IMR-90 (cell line): Measurements from ENCODE around the gene EGFL7. TPM values are rescaled to one million over a fixed set of nuclear protein-coding genes. Genes with fewer than 3 reads are reported as not detected.

Source experiments
- ATAC-seq: fragments of 200-7000 bp; cut with Tn5 transposase; 2 replicates; pipeline ENCODE4 v1.9.1; 2020; ENCODE audit warnings: low read depth, mild to moderate bottlenecking, moderate library complexity
- BruUV-seq: library from RNA; stranded (reverse); fragments of 400-500 nt; replicated peaks from 2 replicates; lab custom pipeline; 2021; lab: Mats Ljungman, UMichigan
- CTCF ChIA-PET: fragments of 300-600 bp; formaldehyde crosslinking; extraction: SDS; loops from one replicate; lab custom pipeline; 2021; ENCODE audit warnings: antibody characterized with exemption; lab: Yijun Ruan, JAX
- POLR2A ChIA-PET: fragments of 300-600 bp; sonication (Branson Sonifier 250); formaldehyde crosslinking; loops from one replicate; lab custom pipeline; 2022; ENCODE audit warnings: antibody characterized with exemption; ENCODE audit not compliant: unreplicated experiment; lab: Charles Lee
- DNase-seq: peaks from one replicate; pipeline ENCODE4 v3.0.0; 2013
- H2AFZ ChIP-seq: replicated peaks from 2 replicates; pipeline ENCODE3; 2013; ENCODE audit warnings: low read length, mild to moderate bottlenecking; ENCODE audit not compliant: poor library complexity
- H2AK5ac ChIP-seq: 2 replicates; pipeline ENCODE4 v1.6.1; 2013; ENCODE audit warnings: low read depth, low read length, inconsistent platforms
- H2AK9ac ChIP-seq: replicated peaks from 2 replicates; pipeline ENCODE3; 2013; ENCODE audit warnings: mild to moderate bottlenecking, low read depth, low read length, moderate library complexity; ENCODE audit not compliant: poor library complexity
- H2BK120ac ChIP-seq: 2 replicates; pipeline ENCODE4 v1.6.1; 2013; ENCODE audit warnings: low read depth, low read length, inconsistent platforms
- H2BK15ac ChIP-seq: 3 replicates; pipeline ENCODE4 v1.6.1; 2013; ENCODE audit warnings: low read depth, low read length, inconsistent platforms
- H2BK20ac ChIP-seq: 2 replicates; pipeline ENCODE4 v1.6.1; 2013; ENCODE audit warnings: low read depth, mild to moderate bottlenecking, inconsistent platforms, low read length, moderate library complexity
- H2BK5ac ChIP-seq: 2 replicates; pipeline ENCODE4 v1.6.1; 2013; ENCODE audit warnings: mild to moderate bottlenecking, low read depth, low read length, inconsistent platforms; ENCODE audit not compliant: poor library complexity, severe bottlenecking
- H3K14ac ChIP-seq: replicated peaks from 2 replicates; pipeline ENCODE4 v1.6.1; 2013; ENCODE audit warnings: low read depth, low read length, inconsistent platforms
- H3K18ac ChIP-seq: 2 replicates; pipeline ENCODE4 v1.6.1; 2013; ENCODE audit warnings: low read depth, low read length, control low read depth
- H3K23ac ChIP-seq: 2 replicates; pipeline ENCODE4 v1.6.1; 2013; ENCODE audit warnings: low read depth, low read length, inconsistent platforms
- H3K27ac ChIP-seq: 2 replicates; pipeline ENCODE4 v1.5.1; 2013; ENCODE audit warnings: mild to moderate bottlenecking, control low read depth, low read length; ENCODE audit not compliant: insufficient read depth
- H3K27me3 ChIP-seq: 2 replicates; pipeline ENCODE4 v1.6.1; 2013; ENCODE audit warnings: low read length; ENCODE audit not compliant: control insufficient read depth, insufficient read depth
- H3K36me3 ChIP-seq: 2 replicates; pipeline ENCODE4 v1.6.1; 2013; ENCODE audit warnings: low read length, mixed read lengths; ENCODE audit not compliant: control insufficient read depth, insufficient read depth
- H3K4ac ChIP-seq: 2 replicates; pipeline ENCODE4 v1.6.1; 2013; ENCODE audit warnings: low read depth, low read length, inconsistent platforms
- H3K4me1 ChIP-seq: 2 replicates; pipeline ENCODE4 v1.6.1; 2013; ENCODE audit warnings: low read length, mixed read lengths; ENCODE audit not compliant: control insufficient read depth, insufficient read depth
- H3K4me2 ChIP-seq: 2 replicates; pipeline ENCODE4 v1.6.1; 2013; ENCODE audit warnings: low read depth, mild to moderate bottlenecking, control low read depth, low read length, moderate library complexity
- H3K4me3 ChIP-seq: 2 replicates; pipeline ENCODE4 v1.5.1; 2013; ENCODE audit warnings: low read depth, mild to moderate bottlenecking, control low read depth, low read length, moderate library complexity; ENCODE audit not compliant: insufficient read depth
- H3K56ac ChIP-seq: 2 replicates; pipeline ENCODE4 v1.6.1; 2013; ENCODE audit warnings: low read length, inconsistent platforms; ENCODE audit not compliant: insufficient read depth; ENCODE audit errors: extremely low read depth
- H3K79me1 ChIP-seq, 2 experiments: 2 replicates each; pipeline ENCODE4 v1.6.1; 2013; ENCODE audit warnings: low read length in 2 of 2, inconsistent platforms in 1 of 2, low read depth in 1 of 2
- H3K9ac ChIP-seq: 2 replicates; pipeline ENCODE4 v1.6.1; 2013; ENCODE audit warnings: low read depth, low read length, control low read depth
- H3K9me1 ChIP-seq: 2 replicates; pipeline ENCODE4 v1.6.1; 2013; ENCODE audit warnings: low read length, inconsistent platforms; ENCODE audit not compliant: insufficient read depth
- H3K9me3 ChIP-seq: 2 replicates; pipeline ENCODE4 v1.6.1; 2013; ENCODE audit warnings: low read length; ENCODE audit not compliant: control insufficient read depth, insufficient read depth
- H4K20me1 ChIP-seq: 2 replicates; pipeline ENCODE4 v1.6.1; 2013; ENCODE audit warnings: low read length, inconsistent platforms; ENCODE audit not compliant: insufficient read depth
- H4K5ac ChIP-seq: 2 replicates; pipeline ENCODE4 v1.6.1; 2013; ENCODE audit warnings: mild to moderate bottlenecking, low read depth, low read length, control low read depth
- H4K8ac ChIP-seq, 2 experiments: 2 replicates each; pipeline ENCODE4 v1.6.1; 2013; ENCODE audit warnings: low read depth in 2 of 2, low read length in 2 of 2, control low read depth in 1 of 2, inconsistent platforms in 1 of 2
- H4K91ac ChIP-seq: 2 replicates; pipeline ENCODE4 v1.6.1; 2013; ENCODE audit warnings: low read depth, low read length, inconsistent platforms; ENCODE audit not compliant: insufficient read depth
- BHLHE40 ChIP-seq: fragments of 150-350 bp; IDR thresholded peaks from 2 replicates; pipeline ENCODE4 v1.6.1; 2016; ENCODE audit warnings: mild to moderate bottlenecking, low read depth, low read length
- CEBPB ChIP-seq: IDR thresholded peaks from 2 replicates; pipeline ENCODE4 v1.6.1; 2012; ENCODE audit warnings: low read depth, low read length, improper control_type of control experiment
- CHD1 ChIP-seq: IDR thresholded peaks from 2 replicates; pipeline ENCODE4 v1.6.1; 2012; ENCODE audit warnings: low read depth, low read length, improper control_type of control experiment
- FOS ChIP-seq: fragments of 150-350 bp; IDR thresholded peaks from 2 replicates; pipeline ENCODE4 v1.6.1; 2016; ENCODE audit warnings: low read depth, low read length
- MAFK ChIP-seq: IDR thresholded peaks from 2 replicates; pipeline ENCODE4 v1.6.1; 2012; ENCODE audit warnings: low read depth, low read length, improper control_type of control experiment
- MAZ ChIP-seq: IDR thresholded peaks from 2 replicates; pipeline ENCODE4 v1.6.1; 2012; ENCODE audit warnings: low read depth, mild to moderate bottlenecking, low read length, improper control_type of control experiment, moderate library complexity, borderline replicate concordance
- MXI1 ChIP-seq: IDR thresholded peaks from 2 replicates; pipeline ENCODE4 v1.6.1; 2012; ENCODE audit warnings: low read depth, mild to moderate bottlenecking, low read length, moderate library complexity, borderline replicate concordance
- POLR2A ChIP-seq: IDR thresholded peaks from 2 replicates; pipeline ENCODE4 v1.6.1; 2012; ENCODE audit warnings: mild to moderate bottlenecking, low read depth, low read length
- RAD21 ChIP-seq: IDR thresholded peaks from 2 replicates; pipeline ENCODE4 v1.6.1; 2012; ENCODE audit warnings: low read length, improper control_type of control experiment
- RCOR1 ChIP-seq: IDR thresholded peaks from 2 replicates; pipeline ENCODE4 v1.6.1; 2012; ENCODE audit warnings: mild to moderate bottlenecking, low read length, improper control_type of control experiment; ENCODE audit not compliant: insufficient replicate concordance
- RFX5 ChIP-seq: IDR thresholded peaks from 2 replicates; pipeline ENCODE4 v1.8.0; 2012; ENCODE audit warnings: low read depth, mild to moderate bottlenecking, low read length, moderate library complexity
- SMC3 ChIP-seq: fragments of 150-350 bp; IDR thresholded peaks from 2 replicates; pipeline ENCODE4 v1.6.1; 2016; ENCODE audit warnings: low read depth, mild to moderate bottlenecking, antibody characterized with exemption, low read length, moderate library complexity
- WGBS, 2 experiments: methylation state at CpG; one replicate each; pipeline versions ENCODE4 v1.1.5 to v1.1.7; 2013; ENCODE audit warnings: missing lambda C conversion rate in 2 of 2; ENCODE audit not compliant: insufficient read length in 1 of 2; ENCODE audit errors: extremely low coverage in 2 of 2; 5-methylcytosine and 5-hydroxymethylcytosine counted together
- dilution Hi-C: fragments of 300-500 bp; cut with HindIII; formaldehyde crosslinking; loops from one replicate; pipeline ENCODE4 v1.14.3; 2018; ENCODE audit warnings: low sequenced_read_pairs; ENCODE audit not compliant: unreplicated experiment
- in situ Hi-C: fragments of 300-500 bp; cut with MboI; formaldehyde crosslinking; loops from 3 replicates; pipeline ENCODE4 v1.14.3; 2019; ENCODE audit warnings: low sequenced_read_pairs, inconsistent platforms, mixed read lengths
- intact Hi-C: fragments of 100-400 bp; cut with micrococcal nuclease; formaldehyde crosslinking; loops from 2 replicates; pipeline ENCODE4 v1.10.0; 2022
- polyA plus RNA-seq, 3 experiments: library from polyadenylated mRNA; depleted of rRNA; stranded (reverse); fragments of >200 nt; gene quantifications; 2 replicates each; pipeline ENCODE4 v1.2.3, GENCODE V29; 2012; ENCODE audit warnings: low replicate concordance in 1 of 3
- total RNA-seq: library from RNA; depleted of rRNA; stranded (reverse); fragments of >200 nt; gene quantifications from 2 replicates; pipeline ENCODE4 v1.2.3, GENCODE V29; 2012
- TF ChIP-seq, protein P1 (sequence below): conservative IDR thresholded peaks from 2 replicates; pipeline ENCODE4 v1.5.1; 2012; ENCODE audit warnings: mild to moderate bottlenecking, low read depth, low read length, improper control_type of control experiment
- TF ChIP-seq, protein P2 (sequence below): fragments of 150-350 bp; IDR thresholded peaks from 2 replicates; pipeline ENCODE4 v1.6.1; 2017; ENCODE audit warnings: mild to moderate bottlenecking, antibody characterized with exemption, low read length, low read depth

Gene EGFL7
- total and polyA plus RNA-seq, 2 of the 4 experiments (the other 2 are of a cell fraction), result 2.2 to 10.4 TPM

DNA sequence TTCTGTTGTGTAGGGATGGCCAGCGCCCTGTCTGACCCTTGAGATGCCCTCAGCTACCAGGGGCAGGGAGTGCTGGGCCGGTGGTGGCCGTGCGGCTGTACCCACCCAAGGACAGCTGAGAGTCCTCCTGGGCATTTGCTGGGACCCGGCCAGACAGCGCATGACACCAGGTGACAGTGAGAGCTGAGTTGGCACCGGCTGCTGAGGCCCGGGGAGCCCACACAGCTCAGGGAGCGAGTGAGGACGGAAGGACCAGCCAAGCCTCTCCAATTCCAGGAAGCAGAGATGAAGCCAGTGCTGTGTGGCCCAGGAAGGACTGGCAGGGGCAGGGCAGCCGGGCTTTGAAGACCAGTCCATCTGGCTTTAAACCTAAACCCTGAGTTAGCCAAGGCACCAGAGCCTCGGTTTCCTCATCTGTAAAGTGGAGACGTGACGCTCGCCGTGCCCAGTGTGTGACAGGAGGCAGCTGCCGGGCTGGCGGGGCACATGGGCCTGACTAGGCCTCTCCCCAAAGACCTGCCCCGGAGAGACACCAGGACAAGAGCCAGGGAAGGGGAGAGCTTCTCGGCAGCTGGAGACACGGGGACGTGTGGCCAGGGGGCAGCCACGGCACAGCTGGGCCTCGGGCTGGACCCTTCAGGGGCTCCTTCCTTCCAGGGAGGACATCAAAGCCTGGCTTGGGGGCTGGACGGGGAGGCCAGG is 27.5 kb downstream of the EGFL7 start:
- H2BK120ac ChIP-seq, result no peak overlapping the region
- CTCF ChIA-PET, result no interaction called here
- no peak overlapping the region for H3K14ac ChIP-seq
- no peak overlapping the region for H3K56ac ChIP-seq
- DNase-seq (no peak), ATAC-seq (no peak)
- peaks cover 6 to 9% of the 10 kb centered on the region in 2 experiments; a peak in 3 of 4 replicates for H3K79me1 ChIP-seq
- BruUV-seq, result no TSS peak
- H3K4me1 ChIP-seq, result peaks cover 4% of the 10 kb centered on the region
- no peak overlapping the region for H2AK9ac ChIP-seq
- H3K9me1 ChIP-seq, result no peaks in the 10 kb centered on the region
- H4K8ac ChIP-seq, result no peak overlapping the region
- H4K5ac ChIP-seq, result no peak overlapping the region
- H3K4ac ChIP-seq, result no peak overlapping the region
- no peaks in the 10 kb centered on the region for H4K20me1 ChIP-seq
- H2BK20ac ChIP-seq, result no peak overlapping the region
- no peaks in the 10 kb centered on the region for H3K36me3 ChIP-seq
- no peak overlapping the region for H3K9ac ChIP-seq
- TF ChIP-seq BHLHE40, result no peak
- no peak for TF ChIP-seq MAFK
- no peak for TF ChIP-seq CEBPB
- no peak for TF ChIP-seq SMC3
- TF ChIP-seq RCOR1, result no peak
- TF ChIP-seq, protein P1, sequence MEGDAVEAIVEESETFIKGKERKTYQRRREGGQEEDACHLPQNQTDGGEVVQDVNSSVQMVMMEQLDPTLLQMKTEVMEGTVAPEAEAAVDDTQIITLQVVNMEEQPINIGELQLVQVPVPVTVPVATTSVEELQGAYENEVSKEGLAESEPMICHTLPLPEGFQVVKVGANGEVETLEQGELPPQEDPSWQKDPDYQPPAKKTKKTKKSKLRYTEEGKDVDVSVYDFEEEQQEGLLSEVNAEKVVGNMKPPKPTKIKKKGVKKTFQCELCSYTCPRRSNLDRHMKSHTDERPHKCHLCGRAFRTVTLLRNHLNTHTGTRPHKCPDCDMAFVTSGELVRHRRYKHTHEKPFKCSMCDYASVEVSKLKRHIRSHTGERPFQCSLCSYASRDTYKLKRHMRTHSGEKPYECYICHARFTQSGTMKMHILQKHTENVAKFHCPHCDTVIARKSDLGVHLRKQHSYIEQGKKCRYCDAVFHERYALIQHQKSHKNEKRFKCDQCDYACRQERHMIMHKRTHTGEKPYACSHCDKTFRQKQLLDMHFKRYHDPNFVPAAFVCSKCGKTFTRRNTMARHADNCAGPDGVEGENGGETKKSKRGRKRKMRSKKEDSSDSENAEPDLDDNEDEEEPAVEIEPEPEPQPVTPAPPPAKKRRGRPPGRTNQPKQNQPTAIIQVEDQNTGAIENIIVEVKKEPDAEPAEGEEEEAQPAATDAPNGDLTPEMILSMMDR, result no peak
- TF ChIP-seq CHD1, result no peak
- TF ChIP-seq POLR2A, result no peak
- no peak for TF ChIP-seq MXI1
- TF ChIP-seq RFX5, result no peak
- TF ChIP-seq MAZ, result no peak
- TF ChIP-seq, protein P2, sequence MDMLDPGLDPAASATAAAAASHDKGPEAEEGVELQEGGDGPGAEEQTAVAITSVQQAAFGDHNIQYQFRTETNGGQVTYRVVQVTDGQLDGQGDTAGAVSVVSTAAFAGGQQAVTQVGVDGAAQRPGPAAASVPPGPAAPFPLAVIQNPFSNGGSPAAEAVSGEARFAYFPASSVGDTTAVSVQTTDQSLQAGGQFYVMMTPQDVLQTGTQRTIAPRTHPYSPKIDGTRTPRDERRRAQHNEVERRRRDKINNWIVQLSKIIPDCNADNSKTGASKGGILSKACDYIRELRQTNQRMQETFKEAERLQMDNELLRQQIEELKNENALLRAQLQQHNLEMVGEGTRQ, result no peak
- no peak for TF ChIP-seq FOS
- TF ChIP-seq RAD21, result no peak
- dilution Hi-C loops, result no loop called here
- in situ Hi-C loops, result no loop called here
- no peak overlapping the region for H3K4me2 ChIP-seq
- no peak overlapping the region for H2AK5ac ChIP-seq
- no peak overlapping the region for H3K27ac ChIP-seq
- H3K9me3 ChIP-seq, result no peaks in the 10 kb centered on the region
- H2BK5ac ChIP-seq, result no peak overlapping the region
- no peak overlapping the region for H2AFZ ChIP-seq
- intact Hi-C loops, result no loop called here
- WGBS, 2 experiments, result 71% methylated on average over 21 of the region's 25 CpGs; no CpG with 5 or more reads in 1 of the 2 experiments
- no peak overlapping the region for H4K91ac ChIP-seq
- POLR2A ChIA-PET, result no interaction called here
- no peaks in the 10 kb centered on the region; the same call in 1 of the 2 replicates for H3K27me3 ChIP-seq
- no peak overlapping the region for H3K23ac ChIP-seq
- H2BK15ac ChIP-seq, result no peak overlapping the region
- H3K4me3 ChIP-seq, result no peak overlapping the region
- H3K18ac ChIP-seq, result no peak overlapping the region
